Chondrocyte (in vitro differentiated cells): ENCODE results near the gene DIAPH2. TPM values are rescaled to one million over a fixed set of nuclear protein-coding genes. Genes with fewer than 3 reads are reported as not detected.

Experiments used
- DNase-seq: peaks from one replicate; pipeline ENCODE4 v3.0.0; 2021; ENCODE audit warnings: mixed read lengths, low spot score
- H3K27ac Mint-ChIP-seq: one replicate; pipeline ENCODE4 v1.8.0; 2021; ENCODE audit warnings: mild to moderate bottlenecking, moderate library complexity, mixed read lengths; ENCODE audit not compliant: unreplicated experiment
- H3K27me3 Mint-ChIP-seq: 2 replicates; pipeline ENCODE4 v1.8.0; 2021; ENCODE audit warnings: low read depth, mixed read lengths
- H3K36me3 Mint-ChIP-seq: 2 replicates; pipeline ENCODE4 v1.8.0; 2021; ENCODE audit warnings: low read depth, mixed read lengths
- H3K4me1 Mint-ChIP-seq: 2 replicates; pipeline ENCODE4 v1.8.0; 2021; ENCODE audit warnings: low read depth, mild to moderate bottlenecking, mixed read lengths
- H3K4me3 Mint-ChIP-seq: one replicate; pipeline ENCODE4 v1.8.0; 2021; ENCODE audit warnings: mild to moderate bottlenecking, moderate library complexity, mixed read lengths; ENCODE audit not compliant: unreplicated experiment
- H3K9me3 Mint-ChIP-seq: 2 replicates; pipeline ENCODE4 v1.8.0; 2021; ENCODE audit warnings: low read depth, mixed read lengths
- total RNA-seq: library from RNA; stranded (reverse); gene quantifications from 3 replicates; pipeline ENCODE4 v1.2.1, GENCODE V29; 2021
- TF ChIP-seq, protein P1 (sequence below): fragments of 200-600 bp; sonication (generic); IDR thresholded peaks from 2 replicates; pipeline ENCODE4 v1.5.0; 2021; ENCODE audit warnings: antibody characterized with exemption, mild to moderate bottlenecking, moderate library complexity

DIAPH2 gene
- total RNA-seq, 1 donor from 2014 or later, result 14.5 TPM

DNA sequence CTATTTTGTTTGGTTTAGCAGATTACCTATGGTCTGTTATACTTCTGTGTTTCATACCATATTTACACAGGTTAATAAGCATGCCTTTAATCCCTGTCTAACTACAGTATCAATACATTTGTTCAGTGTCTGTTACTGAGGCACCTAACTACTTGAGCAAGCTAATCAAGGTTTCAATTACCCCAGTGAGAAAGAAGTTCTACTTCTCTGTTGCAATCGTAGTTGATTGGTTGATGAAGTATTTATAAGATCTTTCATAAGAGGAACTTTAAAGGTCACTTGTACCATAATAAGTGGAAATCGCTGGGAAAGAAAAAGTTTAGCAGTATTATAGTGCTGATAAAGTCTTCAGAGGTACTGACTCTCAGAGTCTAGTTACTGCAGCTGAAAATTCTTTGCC lies 689.6 kb downstream of the DIAPH2 start:
- Mint-ChIP-seq H3K36me3 (no peaks in the 10 kb centered on the region), H3K27me3 (peaks cover 2% of the 10 kb centered on the region), H3K4me1 (no peaks in the 10 kb centered on the region), H3K27ac (no peak overlapping the region), H3K9me3 (no peaks in the 10 kb centered on the region), H3K4me3 (no peak overlapping the region)
- no peak for DNase-seq
- TF ChIP-seq, protein P1, sequence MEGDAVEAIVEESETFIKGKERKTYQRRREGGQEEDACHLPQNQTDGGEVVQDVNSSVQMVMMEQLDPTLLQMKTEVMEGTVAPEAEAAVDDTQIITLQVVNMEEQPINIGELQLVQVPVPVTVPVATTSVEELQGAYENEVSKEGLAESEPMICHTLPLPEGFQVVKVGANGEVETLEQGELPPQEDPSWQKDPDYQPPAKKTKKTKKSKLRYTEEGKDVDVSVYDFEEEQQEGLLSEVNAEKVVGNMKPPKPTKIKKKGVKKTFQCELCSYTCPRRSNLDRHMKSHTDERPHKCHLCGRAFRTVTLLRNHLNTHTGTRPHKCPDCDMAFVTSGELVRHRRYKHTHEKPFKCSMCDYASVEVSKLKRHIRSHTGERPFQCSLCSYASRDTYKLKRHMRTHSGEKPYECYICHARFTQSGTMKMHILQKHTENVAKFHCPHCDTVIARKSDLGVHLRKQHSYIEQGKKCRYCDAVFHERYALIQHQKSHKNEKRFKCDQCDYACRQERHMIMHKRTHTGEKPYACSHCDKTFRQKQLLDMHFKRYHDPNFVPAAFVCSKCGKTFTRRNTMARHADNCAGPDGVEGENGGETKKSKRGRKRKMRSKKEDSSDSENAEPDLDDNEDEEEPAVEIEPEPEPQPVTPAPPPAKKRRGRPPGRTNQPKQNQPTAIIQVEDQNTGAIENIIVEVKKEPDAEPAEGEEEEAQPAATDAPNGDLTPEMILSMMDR, result no peak

DNA sequence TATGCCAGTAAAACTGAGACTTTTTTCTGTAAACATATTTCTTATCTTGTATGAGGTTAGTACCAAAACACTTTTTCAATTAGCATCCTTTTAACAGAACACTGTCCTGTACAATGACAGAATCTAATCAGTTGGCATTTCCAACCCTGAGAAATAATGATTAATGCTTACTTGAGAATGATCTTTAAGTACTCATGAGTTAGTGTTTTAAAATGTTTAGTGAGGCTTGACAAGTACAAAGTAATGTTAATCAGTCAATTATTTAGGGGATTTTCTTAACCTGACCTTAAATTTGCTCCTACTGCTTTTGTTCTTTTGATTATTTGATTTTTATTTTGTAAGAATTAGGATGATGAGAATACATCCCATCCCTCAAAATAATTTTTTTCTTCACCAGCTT lies 695.6 kb downstream of the DIAPH2 start:
- H3K27ac Mint-ChIP-seq, result no peak overlapping the region
- H3K9me3 Mint-ChIP-seq, result no peaks in the 10 kb centered on the region
- DNase-seq, result no peak
- no peaks in the 10 kb centered on the region for H3K27me3 Mint-ChIP-seq
- no peak overlapping the region for H3K4me3 Mint-ChIP-seq
- no peaks in the 10 kb centered on the region for H3K4me1 Mint-ChIP-seq
- no peaks in the 10 kb centered on the region for H3K36me3 Mint-ChIP-seq
- TF ChIP-seq, protein P1, result no peak

DNA sequence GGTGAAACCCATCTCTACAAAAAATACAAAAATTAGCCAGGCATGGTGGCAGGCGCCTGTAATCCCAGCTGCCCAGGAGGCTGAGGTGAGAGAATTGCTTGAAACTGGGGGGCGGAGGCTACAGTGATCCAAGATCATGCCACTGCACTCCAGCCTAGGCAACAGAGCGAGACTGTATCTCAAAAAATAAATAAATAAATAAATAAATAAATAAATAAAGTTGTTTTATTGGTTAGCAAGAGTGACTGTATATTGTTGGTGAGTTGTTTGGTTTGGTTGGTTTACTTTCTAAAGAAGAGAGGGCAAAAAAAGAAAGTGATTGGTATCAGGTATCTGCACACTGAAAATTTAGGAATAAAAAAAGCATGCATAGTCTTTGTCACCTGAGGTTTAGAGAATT lies 700.0 kb downstream of the DIAPH2 start:
- DNase-seq, result no peak
- Mint-ChIP-seq H3K27me3 (no peaks in the 10 kb centered on the region), H3K4me3 (no peak overlapping the region), H3K27ac (no peak overlapping the region), H3K9me3 (peaks cover 4% of the 10 kb centered on the region), H3K36me3 (peaks cover 3% of the 10 kb centered on the region), H3K4me1 (peaks cover 4% of the 10 kb centered on the region)
- TF ChIP-seq, protein P1, result no peak

DNA sequence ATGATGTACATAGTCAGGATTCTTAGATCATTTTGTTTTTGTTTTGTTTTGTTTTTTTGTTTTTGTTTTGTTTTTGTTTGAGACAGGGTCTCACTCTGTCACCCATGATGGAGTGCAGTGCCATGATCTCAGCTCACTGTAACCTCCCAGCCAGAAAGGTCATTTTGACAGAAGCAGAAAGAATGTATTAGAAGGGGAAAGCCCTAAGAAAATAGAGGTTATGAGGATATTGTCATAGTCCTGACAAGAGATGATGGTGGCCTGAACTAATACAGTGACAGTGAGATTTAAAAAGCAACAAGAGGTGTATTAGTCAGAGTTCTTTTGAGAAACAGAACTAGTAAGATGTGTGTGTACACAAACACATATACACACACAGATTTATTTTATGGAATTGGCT lies 702.4 kb downstream of the DIAPH2 start:
- Mint-ChIP-seq H3K9me3 (peaks cover 6% of the 10 kb centered on the region), H3K27me3 (no peaks in the 10 kb centered on the region), H3K27ac (no peak overlapping the region), H3K36me3 (peaks cover 3% of the 10 kb centered on the region), H3K4me1 (peaks cover 7% of the 10 kb centered on the region), H3K4me3 (no peak overlapping the region)
- TF ChIP-seq, protein P1, result no peak
- DNase-seq, result no peak

DNA sequence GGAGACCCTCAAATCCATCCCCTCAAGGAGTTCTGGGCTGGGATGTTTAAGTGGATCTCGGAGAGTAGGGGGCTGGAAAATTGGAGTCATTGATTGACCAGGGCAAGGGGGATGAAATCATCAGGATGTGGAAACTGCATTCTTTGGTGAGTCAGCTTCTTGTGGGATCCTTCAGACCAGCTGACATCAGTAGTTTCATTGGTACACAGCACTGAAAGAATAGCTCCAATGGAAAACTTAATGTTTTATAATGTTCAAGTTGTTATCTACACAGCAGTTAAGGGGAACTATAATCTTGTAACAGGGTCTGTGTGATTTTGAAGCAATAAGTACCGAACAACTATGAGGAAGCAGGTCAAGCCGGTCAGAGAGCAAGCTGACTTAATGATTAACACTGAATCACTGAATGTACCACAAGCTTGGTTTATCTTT lies 705.1 kb downstream of the DIAPH2 start:
- H3K27me3 Mint-ChIP-seq, result no peaks in the 10 kb centered on the region
- DNase-seq, result no peak
- TF ChIP-seq, protein P1, result no peak
- H3K4me1 Mint-ChIP-seq, result peaks cover 7% of the 10 kb centered on the region
- H3K36me3 Mint-ChIP-seq, result peaks cover 3% of the 10 kb centered on the region
- peaks cover 6% of the 10 kb centered on the region for H3K9me3 Mint-ChIP-seq
- no peak overlapping the region for H3K4me3 Mint-ChIP-seq
- peak overlapping the region; percentile 92 for H3K27ac Mint-ChIP-seq
